GM21423 (cell line): ENCODE results near the gene MTRF1.

ENCODE experiments used
- ATAC-seq: cut with Tn5 transposase; IDR thresholded peaks from one replicate; pipeline ENCODE4 v1.9.1; 2021; ENCODE audit warnings: mild to moderate bottlenecking, moderate library complexity; ENCODE audit not compliant: unreplicated experiment

Gene MTRF1, protein sequence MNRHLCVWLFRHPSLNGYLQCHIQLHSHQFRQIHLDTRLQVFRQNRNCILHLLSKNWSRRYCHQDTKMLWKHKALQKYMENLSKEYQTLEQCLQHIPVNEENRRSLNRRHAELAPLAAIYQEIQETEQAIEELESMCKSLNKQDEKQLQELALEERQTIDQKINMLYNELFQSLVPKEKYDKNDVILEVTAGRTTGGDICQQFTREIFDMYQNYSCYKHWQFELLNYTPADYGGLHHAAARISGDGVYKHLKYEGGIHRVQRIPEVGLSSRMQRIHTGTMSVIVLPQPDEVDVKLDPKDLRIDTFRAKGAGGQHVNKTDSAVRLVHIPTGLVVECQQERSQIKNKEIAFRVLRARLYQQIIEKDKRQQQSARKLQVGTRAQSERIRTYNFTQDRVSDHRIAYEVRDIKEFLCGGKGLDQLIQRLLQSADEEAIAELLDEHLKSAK

DNA sequence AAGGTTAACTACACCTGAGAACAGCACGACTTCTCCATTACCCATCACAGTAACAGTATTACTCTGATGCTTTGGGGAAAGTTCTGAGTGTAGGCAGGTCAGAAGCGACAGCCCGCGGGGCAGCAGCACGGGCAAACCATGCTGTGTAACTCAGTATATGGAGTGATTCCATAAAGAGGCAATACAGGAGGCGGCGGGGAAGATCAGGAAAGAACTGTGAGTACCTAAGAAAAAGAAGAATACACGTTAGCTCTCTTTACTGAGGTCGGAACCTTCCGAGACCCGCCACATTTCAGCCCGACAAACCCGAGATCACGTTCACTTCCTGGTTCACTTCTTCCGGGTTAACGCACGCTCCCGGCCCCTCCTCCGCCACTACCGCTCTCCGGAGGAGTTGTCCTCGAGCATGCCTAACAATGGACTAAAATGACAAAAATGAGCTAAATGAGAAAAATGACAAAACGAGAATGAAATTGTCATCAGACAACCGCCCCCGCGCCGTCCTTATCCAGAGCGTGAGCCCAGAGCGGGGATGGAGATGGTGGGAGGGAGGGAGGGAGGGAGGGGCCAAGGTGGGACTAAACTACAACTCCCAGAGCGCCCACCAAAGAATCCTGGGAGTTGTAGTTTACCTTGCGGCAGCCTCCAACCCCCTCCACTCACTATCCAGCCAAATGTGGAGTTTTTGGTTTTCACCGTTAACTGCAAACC, at the start of gene MTRF1:
Gene MTRF1 (minus strand): TSS at position 316 of the 711 bp plus-strand sequence. CDS start 2,669 bp downstream, outside the sequence.
- ATAC-seq = peak; percentile 92

DNA sequence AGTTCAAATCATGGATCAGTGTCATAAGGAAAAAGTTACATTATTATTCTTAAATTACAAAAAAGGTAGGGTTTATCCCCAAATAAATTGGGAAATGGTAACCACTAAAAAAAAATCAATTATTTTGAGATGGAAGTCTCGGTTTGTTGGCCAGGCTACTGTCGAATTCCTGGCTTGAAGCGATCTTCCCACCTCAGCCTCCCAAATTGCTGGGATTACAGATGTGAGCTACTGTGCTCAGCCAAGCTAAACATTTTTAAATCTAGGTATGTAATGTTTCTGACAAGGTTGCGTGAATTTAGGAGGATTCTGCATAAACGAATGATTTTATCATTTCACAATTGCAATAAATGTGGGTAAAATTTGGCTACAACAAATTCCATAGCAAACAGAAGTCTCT, 49.7 kb upstream of the MTRF1 start:
- no peak for ATAC-seq

DNA sequence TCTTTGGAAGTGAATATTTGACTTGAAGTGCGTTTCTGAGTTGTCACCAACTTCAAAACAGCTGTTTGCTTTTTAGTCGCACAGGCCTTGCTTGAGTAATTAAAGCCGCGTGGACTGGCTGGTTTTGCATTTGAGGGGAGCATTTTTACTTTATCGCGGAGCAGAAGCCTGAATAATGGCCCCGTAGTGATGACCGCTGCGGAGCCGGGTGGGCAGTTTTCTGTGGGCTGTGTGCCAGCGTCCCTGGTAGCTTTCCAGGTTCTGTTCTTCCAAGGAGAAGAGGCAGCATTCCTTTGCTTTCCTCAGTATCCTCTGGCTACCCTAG, 48.8 kb upstream of the MTRF1 start:
- ATAC-seq = no peak

DNA sequence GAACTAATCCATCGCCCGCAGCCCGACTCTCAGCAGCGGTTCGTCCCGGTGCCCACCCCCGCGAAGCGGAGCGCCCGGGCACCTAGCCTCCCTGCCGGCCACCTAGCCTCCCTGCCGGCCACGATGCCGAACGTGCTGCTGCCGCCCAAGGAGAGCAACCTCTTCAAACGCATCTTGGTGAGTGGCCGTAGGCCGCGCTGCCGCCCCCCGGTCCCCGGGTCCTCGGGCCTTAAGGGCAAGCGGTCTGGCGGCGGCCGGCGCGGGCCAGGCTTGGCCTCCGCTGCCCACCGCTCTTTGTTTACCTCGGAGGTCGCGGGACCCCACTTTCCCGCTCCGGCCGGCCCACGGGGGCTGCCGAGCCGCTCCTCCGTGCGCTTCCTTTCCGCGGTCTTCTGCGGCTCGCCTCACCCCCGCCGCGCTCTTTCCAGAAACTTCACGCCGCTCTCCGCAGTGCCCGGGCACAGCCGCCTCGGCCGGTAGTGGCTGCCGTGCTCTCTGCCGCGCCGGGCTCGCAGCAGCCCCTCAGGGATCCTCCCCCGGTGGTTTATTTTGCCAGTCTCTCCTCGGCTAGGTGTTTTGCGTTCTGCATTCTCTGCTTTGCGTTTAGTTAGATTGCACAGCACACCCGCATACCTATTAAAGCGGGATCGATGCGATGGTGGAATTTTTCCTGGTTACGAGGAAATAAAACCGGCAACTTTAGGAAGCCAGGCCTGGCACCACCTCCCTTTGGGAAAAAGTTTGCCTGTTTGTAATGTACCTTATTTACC, 48.2 kb upstream of the MTRF1 start:
- ATAC-seq = peak; percentile 37

DNA sequence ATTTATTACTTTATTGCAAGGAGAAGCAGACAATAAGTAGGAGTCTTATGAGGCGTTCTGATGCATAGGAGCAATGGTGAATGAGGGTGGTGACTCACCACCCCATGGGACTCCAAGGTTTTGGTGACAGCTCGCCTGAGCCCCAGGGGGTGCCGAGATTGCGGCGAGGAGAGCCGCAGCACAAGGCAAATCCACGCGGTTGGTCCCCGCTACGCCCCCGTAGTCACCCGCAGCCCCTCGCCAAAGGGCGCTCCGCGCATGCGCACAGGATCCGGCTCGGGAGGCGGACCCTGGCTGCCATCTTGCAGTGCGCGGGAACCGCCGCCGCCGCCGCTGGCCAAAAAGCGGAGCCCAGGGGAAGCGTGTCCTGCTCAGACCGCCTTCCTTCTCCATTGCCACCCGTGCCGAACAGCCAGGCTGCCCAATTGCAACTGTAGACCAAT, 47.6 kb upstream of the MTRF1 start, which contains the start of gene NAA16:
Gene NAA16 (plus strand): TSS at position 305 of the 443 bp plus-strand sequence. CDS start 262 bp downstream, outside the sequence.
- ATAC-seq = peak; percentile 69

DNA sequence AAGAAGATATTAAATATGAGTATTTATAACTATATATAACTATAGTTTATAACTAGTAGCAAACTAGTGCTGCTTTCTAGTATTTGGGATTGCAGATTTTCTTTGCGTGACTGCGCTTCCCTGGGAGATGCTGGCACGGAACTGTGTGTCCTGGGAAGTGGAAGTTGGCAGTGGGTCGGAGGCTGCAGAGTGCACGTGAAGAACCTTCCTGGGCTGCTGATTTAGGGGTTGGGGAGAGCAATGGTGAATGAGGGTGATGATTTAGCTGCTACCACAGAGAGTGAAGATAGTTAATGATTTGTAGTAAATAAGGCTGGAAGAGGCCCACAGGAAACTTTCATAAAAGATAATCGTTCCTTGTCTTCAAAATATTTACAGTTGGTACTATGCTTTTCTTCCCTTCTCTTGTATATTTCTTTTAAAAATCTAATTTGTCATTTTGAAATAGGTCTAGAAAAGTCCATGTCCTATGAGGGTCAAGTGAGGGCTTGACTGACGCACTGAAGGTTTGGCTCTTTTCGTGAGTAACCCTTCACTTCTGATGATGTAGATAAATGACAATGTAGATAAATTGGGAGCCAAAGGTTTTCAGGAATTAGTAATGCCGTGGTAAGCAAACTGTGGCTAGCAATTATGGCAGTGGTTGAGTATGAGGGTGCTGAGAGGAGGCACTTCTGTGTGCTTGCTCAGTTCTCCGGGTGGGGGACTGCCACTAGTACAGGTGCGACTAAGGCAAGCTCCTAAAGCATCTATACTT, 44.7 kb upstream of the MTRF1 start:
- no peak for ATAC-seq

DNA sequence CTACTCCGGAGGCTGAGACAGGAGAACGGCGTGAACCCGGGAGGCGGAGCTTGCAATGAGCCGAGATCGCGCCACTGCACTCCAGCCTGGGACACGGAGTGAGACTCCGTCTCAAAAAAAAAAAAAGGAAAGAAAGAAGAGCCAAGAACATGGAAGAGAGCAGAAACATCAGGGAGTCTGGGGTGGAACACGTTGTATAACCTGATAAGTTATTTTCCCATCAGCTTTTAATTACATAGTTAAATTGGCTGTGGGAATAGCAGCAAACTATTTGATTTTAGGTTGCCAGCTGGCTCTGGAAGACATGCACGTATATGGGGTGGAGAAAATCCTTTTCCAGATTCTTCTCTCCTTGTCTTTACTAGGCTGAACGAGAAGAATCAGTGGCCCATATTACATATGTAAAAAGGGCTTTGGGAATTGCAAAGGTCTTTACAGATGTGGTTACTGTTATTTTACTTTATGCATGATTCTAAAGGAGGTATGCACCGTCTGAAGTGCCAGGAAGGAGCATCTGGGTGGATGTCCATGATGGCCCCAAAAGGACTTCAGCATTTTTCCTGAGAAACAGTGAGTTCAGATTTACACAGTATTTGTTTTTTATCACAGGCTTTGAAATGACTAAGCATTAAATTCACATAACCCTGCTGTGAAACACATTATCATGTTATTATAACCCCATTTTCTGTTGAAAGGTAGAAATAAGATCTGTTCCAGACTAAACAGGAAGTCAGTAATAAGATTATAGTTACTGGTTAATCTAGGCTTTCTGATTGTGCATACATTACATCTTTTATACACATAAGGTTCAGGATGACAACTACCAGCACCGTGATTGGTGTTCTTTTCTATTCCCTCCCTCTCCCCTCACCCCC, 43.1 kb upstream of the MTRF1 start:
- ATAC-seq = no peak

DNA sequence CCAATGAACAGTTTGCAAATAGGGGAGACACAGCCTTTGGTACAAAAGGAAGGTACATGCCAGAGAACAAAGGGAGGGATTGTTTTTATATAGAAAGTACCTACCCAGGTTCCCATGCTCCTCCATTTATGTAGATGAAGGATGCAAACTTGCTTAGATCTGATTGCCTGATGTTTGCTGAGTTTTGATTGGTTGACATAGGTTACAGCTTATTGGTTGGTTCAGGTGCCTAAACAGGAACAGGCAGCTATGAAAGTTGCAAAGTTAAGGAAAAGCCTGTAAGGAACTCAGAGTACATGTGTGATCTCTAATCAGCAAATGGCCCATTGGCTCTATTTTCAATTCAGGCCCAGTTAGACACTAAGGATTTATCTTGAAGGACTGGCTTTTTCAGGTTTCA, 41.2 kb upstream of the MTRF1 start:
- no peak for ATAC-seq

DNA sequence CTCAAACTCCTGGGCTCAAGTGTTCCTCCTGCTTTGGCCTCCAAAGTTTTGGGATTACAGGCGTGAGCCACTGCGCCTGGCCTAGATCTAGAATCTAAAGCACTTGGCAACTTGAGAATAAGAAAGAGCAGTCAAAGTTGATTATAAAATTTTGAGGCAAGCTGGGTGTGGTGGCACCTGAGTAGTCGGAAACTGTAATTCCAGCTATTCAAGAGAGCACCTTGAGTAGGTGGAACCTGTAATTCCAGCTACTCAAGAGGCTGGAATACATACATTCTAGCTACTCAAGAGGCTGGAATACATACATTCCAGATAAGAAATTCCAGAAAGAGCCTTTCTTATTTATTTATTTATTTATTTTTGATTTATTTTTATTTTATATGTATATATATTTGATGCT, 39.4 kb upstream of the MTRF1 start:
- ATAC-seq = no peak

DNA sequence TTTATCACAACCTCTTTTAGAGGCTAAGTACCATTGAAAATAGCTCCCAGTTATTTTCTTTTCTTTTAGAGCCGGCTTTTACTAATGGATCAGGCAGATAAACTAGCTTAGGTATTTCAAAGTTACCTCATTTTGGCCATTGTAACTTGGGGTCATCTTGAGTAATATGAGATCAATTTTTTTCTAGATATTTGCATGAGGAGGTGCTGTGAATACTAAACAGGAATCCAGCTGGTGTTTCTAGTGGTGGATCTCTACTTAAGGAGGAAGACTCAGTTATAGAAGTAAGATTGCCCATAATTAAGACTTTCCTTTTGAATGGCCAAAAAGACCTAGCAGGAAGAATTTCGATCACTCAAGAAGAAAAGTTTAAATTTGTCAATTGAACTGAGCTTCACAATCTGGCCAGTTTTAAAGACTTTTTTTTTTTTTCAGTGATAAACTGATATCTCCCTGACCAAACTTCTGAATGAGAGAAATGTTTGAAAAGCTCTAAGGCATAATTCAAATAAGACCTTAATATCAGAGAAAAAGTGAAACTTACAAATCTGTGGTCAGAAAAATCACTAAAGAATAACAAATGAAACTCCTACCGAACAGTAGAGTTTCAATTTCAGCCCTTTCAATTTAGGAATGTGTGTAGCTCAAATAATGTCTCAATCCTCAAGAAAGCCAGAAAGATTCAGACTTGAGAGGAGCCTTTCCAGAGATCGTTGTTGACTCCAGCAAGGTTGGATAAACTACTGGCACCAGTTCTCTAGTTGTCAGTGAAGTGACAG, 36.1 kb upstream of the MTRF1 start:
- ATAC-seq = no peak

DNA sequence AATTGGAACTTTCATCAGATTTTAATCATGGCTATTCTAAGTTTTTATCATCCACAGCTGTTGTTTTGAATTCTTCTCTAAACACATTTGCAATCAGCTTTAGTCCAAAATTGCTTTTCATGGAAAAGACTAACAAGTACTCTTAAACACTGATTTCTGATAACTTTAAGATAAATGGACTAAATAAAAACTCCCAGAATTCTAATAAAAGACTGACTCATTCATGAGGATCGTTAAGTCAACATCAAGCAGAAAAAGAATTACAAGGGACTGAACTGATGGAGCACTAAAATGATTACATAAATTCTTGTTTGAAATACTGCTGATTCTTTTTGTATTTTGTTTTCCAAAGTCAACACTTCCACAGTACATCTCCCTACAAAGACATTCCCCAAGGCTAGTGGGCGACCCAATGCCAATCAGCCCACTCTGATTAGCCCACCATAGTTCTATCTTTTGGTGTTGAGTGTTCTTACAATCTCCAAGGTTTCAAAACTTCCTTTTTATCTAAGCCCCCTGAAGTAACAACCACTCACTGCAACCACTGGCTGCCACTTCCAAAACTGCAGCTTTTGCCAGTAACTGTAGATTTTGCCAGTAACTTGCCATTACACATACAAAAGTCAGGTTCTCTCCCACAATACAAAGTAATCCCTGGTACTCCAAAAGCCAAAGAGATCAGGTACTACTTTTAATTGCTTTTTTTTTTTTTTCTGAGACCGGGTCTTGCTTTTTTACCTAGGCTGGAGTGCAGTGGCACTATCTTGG, 33.7 kb upstream of the MTRF1 start:
- ATAC-seq = no peak

DNA sequence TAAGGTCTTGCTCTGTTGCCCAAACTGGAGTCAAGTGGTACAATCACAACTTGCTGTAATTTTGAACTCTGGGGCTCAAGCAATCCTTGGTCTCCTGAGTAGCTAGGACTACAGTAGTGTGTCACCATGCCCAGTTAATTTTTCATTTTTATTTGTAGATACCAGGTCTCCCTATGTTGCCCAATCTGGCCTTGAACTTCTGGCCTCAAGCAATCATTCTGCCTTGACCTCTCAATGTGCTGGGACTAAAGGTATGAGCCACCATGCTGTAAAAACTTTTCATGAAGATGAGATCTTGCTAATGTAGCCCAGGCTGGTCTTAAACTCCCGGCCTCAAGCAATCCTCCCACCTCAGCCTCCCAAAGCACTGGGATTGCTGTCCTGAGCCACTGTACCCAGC, 32.6 kb upstream of the MTRF1 start:
- ATAC-seq = no peak

DNA sequence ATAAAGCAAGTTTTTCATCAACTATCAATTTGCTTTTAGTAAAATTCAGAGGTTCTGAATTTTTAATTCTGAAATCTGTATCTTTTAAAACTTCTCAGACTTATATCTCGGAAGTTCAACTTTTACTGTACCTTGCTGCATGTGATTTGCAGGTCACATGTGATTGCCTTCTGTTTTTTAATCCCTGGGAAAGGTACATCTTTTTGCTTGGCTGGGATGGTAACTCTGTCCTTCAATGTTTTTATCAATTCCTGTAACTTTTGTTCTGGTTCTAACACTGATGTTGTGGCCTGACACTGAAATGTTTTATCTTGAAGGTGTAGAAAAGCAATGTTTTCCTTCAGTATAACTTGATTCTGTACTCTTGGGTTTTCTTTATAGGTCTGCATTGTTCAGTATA, 31.5 kb upstream of the MTRF1 start:
- no peak for ATAC-seq

DNA sequence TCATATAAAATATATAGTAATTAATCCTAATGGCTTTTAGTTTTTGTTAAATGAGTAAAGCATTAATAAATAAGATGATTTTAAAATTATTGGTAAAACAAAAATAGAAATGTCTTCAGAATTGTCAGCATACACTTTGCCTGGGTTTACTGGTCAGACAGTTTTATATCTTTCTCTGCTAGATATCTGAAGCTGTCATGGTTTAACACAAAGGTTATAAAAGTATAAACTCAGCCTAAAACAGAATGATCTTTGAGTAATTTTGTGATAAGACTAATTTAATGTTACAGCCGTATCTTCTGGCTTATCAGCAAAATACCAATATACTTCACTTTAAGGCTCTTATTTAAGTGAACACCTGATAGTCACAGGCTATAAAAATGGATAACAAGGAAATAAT, 29.9 kb upstream of the MTRF1 start:
- ATAC-seq = no peak

DNA sequence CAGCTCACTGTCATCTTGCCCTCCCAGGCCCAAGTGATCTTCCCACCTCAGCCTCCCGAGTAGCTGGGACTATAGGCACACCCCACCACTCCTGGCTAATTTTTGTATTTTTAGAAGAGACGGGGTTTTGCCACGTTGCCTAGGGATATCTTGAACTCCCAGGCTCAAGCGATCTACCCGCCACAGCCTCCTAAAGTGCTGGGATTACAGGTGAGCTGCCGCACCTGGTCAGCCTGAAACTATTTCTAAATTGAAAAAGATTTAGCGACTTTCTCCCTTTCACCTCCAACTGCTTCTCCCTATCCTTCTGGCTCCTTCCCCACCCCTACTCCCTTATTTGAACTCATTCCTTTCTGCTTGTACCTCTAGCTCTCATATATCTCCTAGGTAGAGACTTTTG, 27.9 kb upstream of the MTRF1 start:
- ATAC-seq = no peak

DNA sequence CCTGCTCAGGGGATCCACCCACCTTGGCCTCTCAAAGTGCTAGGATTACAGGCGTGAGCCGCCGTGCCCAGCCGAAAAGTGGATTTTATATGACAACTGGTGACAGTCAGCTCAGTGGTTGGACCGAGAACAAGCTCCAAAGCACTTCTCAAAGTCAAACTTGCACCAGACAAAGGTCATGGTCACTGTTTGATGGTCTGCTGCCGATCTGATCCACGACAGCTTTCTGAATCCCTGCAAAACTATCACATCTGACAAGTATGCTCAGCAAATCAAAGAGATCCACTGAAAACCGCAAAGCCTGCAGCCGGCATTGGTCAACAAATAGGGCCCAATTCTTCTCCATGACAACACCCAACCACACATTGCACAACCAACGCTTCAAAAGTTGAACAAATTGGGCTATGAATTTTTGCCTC, 26.1 kb upstream of the MTRF1 start:
- no peak for ATAC-seq

DNA sequence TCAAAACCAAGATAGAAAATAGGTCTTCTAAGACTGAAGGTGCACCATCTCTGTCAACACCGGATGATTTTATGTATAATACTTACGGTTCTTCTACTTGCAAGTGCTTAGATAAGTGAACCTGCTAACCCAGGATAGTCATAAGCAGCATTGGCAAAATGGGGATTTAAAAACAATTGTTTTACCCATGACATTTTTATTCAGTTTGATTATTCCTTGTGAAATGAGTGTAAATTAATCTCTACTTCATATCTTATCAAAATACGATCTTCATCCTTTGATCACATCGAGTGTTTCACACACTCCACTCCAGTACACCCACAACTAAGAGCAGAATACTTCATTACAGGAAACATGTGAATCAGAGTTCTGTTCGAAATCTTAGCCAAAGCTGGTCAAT, 23.0 kb upstream of the MTRF1 start:
- ATAC-seq = no peak
